SHP77 treated with DMSO at 0.1 percent for 48 hours (cell line): ENCODE results near the gene PLEKHM1.
A peak's percentile ranks its signal among the peaks of the same experiment; 100 is the strongest.
"Not testable (repeated sequence)": the region's sequence is repeated elsewhere in the genome, so short reads cannot be mapped to it uniquely, and the experiment has no call there.

Experiments
- DNase-seq: peaks from one replicate; lab custom pipeline; 2025; lab: John Stamatoyannopoulos, UW

Gene PLEKHM1

DNA sequence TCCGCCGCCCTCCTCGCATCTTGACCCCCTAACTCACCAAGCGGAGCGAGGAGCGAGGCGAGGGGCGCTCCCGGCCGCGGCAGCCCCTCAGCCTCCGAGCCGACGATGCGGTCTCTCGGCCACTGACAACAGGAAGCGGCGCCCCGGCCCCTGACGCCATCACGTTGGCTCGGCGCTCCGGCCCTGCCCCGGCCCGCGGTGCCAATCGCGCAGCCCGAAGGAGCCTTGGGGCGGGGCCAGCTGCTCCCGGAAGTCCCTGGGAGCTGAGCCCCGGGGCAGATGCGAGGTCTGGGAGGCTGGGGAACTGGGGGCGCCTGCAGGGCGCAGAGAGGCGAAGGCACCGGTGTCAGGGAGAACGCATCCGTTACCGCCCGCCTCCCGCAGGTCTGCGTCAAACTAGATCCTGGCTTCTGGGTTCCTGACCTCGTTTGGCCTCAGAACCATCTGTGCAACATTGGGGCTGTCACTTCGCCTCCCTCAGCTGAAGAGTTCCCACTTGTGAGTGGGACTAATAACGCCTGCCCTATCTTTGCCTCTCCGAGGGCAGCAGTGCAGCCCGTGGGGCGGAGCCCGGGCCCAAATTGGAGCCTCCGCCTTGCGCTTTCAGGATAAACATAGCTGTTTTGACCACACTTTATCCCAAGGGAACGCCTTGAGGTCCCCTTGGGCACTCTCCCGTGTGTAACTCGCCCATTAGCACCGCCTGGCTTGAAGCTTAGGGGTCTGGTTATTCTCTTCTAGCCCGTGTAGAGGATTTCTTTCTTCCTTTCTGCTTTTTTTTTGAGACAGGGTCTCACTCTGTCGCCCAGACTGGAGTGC lies at the start of gene PLEKHM1:
PLEKHM1 (minus strand) TSS at position 107 of the 819 bp plus-strand sequence. CDS start 8,237 bp downstream, outside the sequence.
- DNase-seq, result peak; percentile 41

DNA sequence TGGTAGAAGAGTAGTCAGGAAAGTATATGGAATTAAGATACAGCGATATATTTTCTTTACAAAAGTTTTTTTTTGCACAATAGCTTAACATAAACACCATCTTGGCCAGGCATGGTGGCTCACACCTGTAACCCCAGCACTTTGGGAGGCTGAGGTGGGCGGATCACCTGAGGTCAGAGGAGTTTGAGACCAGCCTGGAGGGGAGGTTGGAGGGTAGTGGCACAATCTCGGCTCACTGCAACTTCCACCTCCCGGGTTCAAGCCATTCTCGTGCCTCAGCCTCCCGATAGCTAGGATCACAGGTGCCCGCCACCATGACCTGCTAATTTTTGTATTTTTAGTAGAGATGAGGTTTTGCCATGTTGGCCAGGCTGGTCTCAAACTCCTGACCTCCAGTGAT lies 47.6 kb upstream of the PLEKHM1 start:
- DNase-seq, result not testable (repeated sequence)

DNA sequence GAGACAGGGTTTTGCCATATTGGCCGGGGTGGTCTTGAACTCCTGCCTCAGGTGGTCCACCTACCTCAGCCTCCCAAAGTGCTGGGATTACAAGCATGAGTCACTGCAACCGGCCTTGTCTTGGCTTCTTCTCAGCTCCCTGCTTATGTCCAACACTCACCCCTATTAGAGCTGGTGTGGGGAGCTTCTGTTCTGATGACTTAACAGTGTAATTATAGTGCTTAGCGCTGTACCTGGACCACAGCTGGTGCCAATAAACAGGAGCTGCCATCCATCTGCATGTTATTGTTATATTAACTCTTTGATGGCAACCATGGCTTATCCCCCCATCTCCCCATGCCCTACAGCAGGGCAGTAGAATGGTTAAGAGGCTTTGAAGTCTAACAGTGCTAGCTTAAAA lies 15.6 kb upstream of the PLEKHM1 start:
- DNase-seq, result not testable (repeated sequence)

DNA sequence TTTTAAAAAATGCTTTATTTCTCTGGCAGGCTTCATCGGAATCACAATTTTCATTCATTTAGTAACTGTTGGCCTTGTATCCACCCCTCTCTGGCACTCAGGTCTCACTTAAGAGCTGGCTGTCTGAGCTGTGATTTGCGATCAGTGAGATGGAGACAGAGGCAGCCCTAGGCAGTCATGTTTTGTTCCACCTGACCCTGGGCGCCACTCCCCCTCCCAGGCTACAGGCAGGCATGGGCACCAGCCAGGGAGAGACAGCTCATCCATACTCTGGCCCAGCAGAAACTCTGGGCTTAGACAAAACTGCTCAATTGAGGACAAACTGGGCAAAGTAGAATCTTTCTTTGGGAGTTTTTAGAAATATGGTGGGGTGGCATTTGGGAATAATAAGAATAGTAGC lies 14.7 kb upstream of the PLEKHM1 start:
- DNase-seq, result not testable (repeated sequence)

DNA sequence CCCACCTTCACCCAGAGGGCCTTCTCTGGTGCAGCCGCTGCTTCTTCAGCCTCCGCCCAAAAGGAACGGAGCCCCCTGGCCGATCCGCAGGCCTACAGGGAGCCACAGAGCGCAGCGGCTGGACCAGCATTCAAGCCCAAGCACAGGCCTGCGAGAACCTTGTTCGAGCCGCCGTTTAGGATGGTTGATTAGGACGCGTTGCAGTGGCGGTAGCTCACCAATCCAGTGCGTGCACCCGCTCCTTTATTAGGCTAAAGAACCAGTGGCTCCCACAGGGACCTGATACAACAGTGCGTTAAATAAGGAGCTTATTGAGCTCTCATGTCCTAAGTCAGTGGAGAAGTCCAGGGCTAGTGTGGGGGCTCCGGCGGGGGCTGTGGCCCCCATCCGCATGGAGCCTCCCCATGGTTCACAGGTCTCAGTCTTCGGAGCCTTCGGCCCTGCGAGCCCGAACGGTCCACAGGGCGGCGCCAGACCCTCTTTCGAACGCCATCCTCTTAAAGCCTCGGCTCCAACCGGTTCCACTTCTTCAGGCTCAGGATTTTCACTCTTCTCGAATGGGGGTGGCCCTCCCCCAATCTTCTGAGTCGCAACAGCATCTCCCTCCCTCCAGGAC lies 10.7 kb upstream of the PLEKHM1 start:
- DNase-seq, result not testable (repeated sequence)

DNA sequence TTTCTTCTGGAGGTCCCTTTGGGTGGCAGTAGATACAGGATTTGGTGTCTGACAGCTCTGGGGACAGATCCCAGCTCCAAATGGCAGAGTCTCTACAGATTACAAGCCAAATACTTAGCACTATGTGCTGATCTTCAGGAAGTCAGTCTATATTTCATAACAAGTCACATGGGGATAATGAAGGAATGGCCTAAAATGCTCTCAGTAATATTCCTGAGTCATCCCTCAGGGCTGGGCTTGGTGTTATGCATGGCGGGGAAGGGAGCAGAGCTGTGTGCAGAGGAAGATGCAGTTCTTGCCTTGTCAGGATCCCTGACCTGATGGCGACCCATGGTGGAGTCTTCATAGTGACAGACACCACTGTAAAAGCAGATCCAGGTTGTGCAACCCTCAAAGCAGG lies 10.0 kb upstream of the PLEKHM1 start:
- DNase-seq, result not testable (repeated sequence)

DNA sequence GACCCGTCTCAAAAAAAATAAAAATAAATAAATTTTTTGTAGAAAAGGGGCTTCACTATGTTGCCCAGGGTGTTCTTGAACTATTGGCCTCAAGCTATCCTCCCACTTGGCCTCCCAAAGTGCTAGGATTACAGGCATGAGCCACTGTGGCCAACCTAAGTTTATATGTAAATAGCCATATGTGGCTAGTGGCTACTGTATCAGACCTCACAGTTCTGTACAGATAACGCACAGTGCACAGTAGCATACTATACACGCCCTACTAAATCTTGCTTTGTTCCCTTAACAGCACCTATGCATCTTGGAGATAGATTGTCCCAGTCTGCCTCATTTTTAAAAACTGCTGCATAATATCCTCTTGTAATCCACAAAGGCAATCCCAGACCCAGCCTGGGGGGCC lies 8.7 kb upstream of the PLEKHM1 start:
- DNase-seq, result not testable (repeated sequence)

DNA sequence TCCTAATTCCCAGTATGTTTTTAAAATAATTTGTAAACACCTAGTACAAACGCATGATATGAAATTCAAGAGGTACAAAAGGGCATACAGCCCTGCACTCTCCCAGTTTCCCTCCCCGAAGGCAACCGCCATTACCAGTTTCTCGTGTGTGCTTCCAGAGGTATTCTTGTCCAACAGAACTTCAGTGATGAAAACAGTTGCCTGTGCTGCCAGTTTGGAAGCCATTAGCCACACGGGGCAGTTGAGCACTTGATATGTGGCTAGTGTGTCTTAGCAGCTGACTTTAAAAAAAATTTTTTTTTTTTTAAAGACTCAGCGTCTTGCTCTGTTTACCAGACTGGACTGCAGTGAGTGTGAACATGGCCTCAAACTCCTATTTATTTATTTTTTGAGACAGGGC lies 7.9 kb upstream of the PLEKHM1 start:
- not testable (repeated sequence) for DNase-seq

DNA sequence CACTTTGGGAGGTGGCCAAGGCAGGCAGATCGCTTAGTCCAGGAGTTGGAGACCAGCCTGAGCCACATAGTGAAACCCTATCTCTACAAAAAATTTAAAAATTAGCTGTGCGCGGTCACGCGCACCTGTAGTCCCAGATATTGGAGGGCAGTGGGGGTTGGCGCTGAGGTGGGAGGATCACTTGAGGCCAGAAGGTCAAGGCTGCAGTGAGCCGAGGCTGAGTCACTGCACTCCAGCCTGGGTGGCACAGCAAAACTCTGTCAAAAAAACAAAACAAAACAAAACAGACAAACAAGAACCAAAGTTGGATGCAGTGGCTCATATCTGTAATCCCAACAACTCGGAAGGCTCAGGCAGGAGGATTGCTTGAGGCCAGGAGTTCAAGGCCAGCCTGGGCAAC lies 6.9 kb upstream of the PLEKHM1 start:
- DNase-seq, result not testable (repeated sequence)

DNA sequence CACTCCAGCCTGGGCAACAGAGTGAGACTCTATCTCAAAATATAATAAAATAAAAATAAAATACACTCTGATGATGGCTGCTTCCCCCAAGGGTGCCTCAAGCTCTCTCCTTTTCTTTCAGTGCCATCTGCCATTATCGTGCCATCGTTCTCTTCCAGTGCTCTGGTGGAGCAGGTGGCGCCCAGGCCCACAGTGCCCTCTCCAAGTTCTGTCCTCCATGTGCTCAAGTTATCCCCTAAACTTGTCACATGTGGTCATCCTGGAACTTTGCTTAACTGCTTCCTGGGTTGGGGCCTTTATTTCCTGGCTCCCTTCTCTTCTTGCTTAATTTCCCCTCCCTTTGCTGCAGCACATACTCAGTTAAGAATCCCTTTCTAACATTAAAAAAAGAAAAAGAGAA lies 6.0 kb upstream of the PLEKHM1 start:
- DNase-seq, result not testable (repeated sequence)

DNA sequence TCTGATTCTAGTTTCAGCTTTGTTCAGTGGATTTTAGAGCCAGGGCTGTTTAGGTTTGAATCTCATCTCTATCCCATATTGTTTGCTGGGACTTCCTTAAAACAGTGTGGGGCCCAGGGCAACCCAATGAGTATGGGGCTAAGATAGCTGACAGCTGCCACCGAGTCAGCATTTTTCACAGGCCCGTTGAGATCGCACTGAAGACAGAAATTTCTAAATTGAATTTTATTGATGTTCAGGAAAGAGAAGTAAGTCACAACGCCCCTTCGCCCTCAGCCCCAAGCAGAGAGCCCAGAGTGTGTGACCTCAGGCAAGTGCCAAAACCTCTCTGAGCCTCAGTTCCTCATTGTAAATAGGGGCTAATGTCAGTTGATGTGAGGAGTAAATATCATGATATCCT lies 4.0 kb upstream of the PLEKHM1 start:
- DNase-seq, result not testable (repeated sequence)

DNA sequence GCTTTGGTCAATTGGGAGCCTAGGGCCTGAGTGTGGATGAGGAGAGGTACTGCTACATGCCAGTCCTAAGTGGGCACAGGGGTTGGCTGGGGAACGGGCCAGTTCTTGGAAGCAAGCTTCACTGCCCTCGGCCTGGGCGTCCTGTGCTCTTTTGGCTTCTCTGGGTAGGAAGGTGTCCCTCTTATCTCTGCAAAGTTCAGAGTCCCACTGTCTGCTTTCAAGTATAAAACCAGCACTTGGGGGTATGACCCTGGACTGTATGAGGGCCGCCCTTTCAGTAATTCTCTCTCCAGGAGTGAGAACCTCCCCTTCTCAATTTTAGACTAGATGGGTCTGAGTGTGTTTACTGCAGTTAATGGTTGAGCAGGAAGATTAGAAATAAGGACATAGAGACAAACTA lies 1.6 kb upstream of the PLEKHM1 start:
- not testable (repeated sequence) for DNase-seq

DNA sequence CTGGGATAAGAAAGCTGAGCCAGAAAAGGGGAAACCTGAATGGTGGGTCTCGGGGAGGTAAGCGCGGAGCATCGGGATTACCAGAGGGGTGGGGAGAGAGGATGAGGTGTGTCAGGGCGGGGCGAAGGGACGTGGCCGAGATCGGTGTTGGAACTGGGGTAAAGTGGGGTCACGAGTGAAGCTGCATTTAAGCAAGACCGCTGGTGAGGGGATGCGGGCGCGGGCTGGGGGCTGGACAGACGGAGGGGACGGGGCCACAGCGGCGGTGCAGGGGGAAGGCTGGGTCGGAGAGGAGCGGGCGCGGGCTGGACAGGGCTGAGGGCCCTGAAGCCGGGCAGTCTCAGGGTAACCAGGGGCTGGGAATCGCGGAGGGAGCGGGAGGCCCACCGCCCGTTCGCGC lies 323 bp downstream of the PLEKHM1 start:
- not testable (repeated sequence) for DNase-seq

DNA sequence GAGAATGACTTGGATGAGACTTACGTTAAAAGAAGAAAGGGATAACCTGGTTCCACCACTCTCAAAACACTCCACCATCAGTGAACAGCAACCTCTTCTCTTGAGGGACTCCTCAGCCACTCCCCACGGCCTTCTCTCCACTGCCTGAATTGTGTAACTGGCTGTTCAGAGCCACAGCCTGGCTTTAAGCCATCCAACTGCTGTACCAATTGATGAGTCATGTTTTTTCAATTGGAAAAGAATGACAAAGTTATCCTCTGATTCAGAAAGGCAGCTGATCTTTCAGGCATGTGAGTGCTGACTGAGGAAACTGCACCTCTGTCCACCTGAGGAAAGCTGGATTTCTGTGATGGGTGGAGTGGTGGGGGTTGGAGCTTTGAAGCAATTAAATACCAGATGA lies 2.8 kb downstream of the PLEKHM1 start:
- DNase-seq, result peak; percentile 1

DNA sequence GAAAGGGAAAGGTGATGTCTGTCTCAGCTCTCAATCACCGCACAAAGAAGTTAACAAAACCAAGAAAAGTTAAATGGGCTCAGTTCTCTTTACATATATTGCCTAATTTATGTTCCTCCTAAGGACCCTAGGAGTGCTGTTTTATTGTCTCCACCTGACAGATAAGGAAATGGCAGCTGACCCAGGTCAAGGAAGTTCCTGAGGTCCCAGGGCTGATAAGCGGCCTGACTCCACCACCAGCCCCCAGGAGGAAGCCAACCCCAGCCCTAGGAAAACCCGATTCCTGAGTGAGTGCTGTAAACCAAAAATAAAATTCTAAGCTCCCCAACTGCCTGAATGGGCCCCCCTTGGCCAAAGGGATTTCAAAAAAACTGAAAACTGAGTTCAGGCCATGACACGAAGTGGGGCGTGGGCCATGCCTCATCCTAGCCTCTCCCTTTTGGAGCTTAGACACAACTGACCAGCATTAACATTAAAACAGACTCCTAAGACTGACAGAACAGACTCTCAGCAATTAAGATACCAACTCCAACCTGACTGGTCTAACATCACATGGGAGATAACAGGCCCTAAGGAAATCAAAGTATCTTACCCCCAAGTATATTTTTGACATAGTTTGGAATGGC lies 6.8 kb downstream of the PLEKHM1 start:
- DNase-seq, result not testable (repeated sequence)

DNA sequence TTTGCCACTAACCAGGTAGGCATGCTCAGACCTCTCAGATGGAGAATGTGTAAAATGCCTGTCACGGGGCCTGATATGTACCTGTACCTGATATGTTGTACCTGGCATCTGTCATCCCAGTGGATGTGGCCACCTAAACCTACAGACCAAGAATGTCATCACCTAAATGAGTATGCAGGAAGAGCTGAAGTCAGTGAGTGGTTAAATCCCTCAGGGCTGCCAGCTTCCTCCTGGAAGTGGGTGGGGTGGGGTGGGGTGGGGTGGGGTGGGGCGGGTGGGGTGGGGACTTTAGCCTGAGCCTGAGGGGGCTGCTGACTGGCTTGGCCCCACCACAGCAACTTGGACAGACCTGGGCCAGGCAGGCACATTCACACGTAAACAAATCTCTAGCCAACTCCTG lies 7.3 kb downstream of the PLEKHM1 start:
- DNase-seq, result not testable (repeated sequence)

DNA sequence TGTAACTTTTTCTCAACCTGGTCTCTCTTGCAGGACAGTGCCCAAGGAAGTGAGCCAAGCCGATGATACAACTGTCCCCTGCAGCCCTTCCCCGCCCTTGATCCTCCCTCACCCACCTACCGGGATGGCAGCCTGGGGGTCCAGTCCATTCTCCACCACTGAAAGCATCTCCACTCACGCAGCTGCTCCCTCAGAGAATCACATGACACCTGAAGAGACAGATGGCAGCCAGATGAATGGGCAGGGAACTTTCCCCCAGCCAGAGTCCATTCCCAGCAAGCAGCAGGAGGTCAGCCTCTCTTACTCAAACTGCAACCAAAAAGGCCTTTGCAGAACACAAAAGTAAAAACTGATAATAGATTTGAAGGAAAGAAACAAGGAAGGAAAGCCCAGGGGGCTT lies 8.2 kb downstream of the PLEKHM1 start:
- not testable (repeated sequence) for DNase-seq

DNA sequence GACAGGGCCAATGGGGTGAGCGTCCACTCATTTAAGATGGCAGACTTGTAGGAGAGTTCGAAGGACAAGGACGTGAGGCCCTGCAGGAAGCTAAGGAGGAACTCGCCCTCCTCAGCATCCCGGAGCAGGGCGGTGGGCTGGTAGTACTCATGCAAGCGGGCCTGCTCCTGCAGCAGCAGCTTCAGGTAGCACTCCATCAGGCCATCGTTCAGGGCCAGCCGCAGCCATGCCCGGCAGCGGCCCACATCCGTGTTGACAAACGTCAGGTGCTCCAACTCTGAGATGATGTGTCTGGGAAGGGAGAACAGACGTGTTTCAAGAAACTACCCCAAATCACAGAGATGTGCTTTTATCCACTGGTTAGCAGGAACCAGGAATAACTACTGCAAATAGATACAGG lies 15.1 kb downstream of the PLEKHM1 start:
- DNase-seq, result not testable (repeated sequence)

DNA sequence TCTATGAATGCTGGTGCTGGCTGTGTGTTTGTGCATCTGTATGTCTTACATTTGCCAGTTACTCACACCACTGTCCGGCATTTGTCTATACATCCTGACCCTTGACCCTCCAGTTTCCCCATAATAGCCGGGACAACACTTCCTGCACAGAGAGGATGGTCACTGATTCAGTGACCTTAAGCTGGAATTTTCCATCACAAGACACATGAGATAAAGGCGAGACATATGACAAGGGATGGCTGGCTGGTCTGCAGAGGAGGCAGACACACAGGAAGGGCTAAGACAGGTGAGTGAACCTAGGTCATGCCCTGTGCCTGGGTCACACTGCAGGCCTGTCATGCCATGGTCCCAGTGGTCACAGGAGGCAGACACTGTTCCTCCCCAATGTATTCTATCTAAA lies 18.3 kb downstream of the PLEKHM1 start:
- not testable (repeated sequence) for DNase-seq

DNA sequence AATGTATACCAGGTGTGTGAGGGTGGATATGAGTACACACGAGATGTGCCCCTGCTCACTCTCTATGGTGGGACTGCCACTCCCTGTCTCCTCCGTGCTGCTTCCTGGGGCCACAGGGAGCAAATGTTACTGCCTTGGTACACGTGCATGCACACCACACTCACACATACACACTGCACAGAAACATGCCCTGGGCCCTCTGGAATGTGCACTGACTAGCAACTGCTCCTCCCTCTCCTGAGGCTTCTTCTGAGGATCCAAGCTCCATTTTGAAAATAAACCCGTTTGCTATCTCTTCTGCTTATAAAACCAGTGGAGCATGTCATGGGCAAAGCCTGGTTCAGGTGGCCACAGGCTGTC lies 21.3 kb downstream of the PLEKHM1 start:
- not testable (repeated sequence) for DNase-seq

DNA sequence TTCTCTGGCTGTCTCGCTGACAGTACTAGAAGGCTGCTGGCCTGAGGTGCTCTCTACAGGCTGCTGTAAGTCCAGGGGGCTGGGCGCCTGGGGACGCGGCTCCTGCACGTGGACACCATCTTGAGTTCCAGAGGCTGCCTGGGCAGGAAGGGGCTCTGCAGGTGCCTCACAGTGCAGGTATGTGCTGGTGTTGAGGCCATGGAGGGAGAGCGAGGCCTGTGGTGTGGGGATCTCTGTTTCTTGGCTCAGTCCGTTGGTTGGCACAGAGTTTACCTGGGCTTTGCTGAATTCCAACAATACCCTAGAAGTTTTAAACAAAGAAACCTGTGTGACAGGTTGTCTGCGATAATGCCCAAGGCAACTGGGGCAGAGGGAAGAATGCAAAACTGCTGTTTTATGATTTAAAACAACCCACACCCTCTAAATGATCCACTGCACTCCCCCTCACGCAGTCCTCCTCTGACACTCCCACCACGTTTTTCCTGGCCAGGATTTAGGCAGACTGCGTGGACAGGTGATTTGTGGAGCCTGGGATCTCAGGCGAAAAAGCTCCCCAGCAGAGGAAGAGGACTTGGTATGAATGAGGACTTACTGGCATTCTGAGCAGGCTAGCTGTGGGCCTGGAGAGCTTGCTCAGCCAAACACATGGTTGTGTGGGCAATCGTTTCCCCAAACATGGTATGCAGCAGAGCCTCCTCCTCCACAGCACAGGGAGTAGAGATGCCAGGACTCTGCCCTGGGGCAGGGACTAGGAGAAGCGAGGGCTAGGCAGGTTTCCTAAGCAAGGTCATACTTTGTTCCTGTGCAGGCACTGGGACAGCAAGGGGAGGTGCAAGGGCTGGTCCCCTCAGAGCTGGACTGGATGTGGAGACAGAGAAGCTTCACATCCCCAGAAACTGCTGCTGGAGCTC lies 22.0 kb downstream of the PLEKHM1 start:
- not testable (repeated sequence) for DNase-seq
